Prostate gland (tissue), 2 donors: ENCODE data around the gene MANBA. TPM values are rescaled to one million over a fixed set of nuclear protein-coding genes. Genes with fewer than 3 reads are reported as not detected.

Source experiments
- DNase-seq: peaks from one replicate; pipeline ENCODE4 v3.0.0-alpha.2; 2019; ENCODE audit warnings: low spot score
- H3K27ac ChIP-seq, 2 donors: fragments of 200-600 bp; sonication (generic); 2 replicates each; pipeline ENCODE4 v1.5.1; 2017 to 2019
- H3K27me3 ChIP-seq: fragments of 200-600 bp; sonication (generic); replicated peaks from 2 replicates; pipeline ENCODE4 v1.5.1; 2019; ENCODE audit not compliant: insufficient read depth
- H3K36me3 ChIP-seq, 2 donors: fragments of 200-600 bp; sonication (generic); 1 replicate in 1 of 2; 2 replicates in 1 of 2; pipeline versions ENCODE4 v1.5.1 to v1.8.1; 2017 to 2019
- H3K4me1 ChIP-seq: fragments of 200-600 bp; sonication (generic); replicated peaks from 2 replicates; pipeline ENCODE4 v1.5.1; 2019
- H3K4me3 ChIP-seq, 2 donors: fragments of 200-600 bp; sonication (generic); 2 replicates each; pipeline ENCODE4 v1.5.1; 2017 to 2019
- H3K9me3 ChIP-seq: fragments of 200-600 bp; sonication (generic); 2 replicates; pipeline ENCODE4 v1.5.1; 2017
- POLR2A ChIP-seq: fragments of 450-650 bp; IDR thresholded peaks from one replicate; pipeline ENCODE4 v1.6.1; 2016; ENCODE audit warnings: antibody characterized with exemption, mild to moderate bottlenecking
- POLR2AphosphoS5 ChIP-seq: sonication (generic); formaldehyde crosslinking; IDR thresholded peaks from one replicate; pipeline ENCODE4 v1.6.1; 2017; ENCODE audit warnings: antibody characterized with exemption
- WGBS: methylation state at CpG from one replicate; pipeline ENCODE4 v1.1.5; 2018; 5-methylcytosine and 5-hydroxymethylcytosine counted together
- intact Hi-C: fragments of 100-400 bp; cut with DNase I; formaldehyde crosslinking; loops from one replicate; pipeline ENCODE4 v1.14.2; 2022
- total RNA-seq, 2 donors: library from RNA; depleted of rRNA; stranded (reverse); fragments of >200 nt; gene quantifications; one replicate each; pipeline ENCODE4 v1.1.0, GENCODE V29; 2016
- TF ChIP-seq, protein P1 (sequence below), 4 experiments: fragments of 200-600 bp in 2 of 4; fragments of 450-650 bp in 2 of 4; sonication (generic) in 2 of 4; IDR thresholded peaks; 1 replicate in 3 of 4; 2 replicates in 1 of 4; pipeline ENCODE4 v1.5.1; 2016 to 2019; ENCODE audit warnings: antibody characterized with exemption in 4 of 4, mild to moderate bottlenecking in 2 of 4, moderate library complexity in 2 of 4

The MANBA gene
- total RNA-seq, 2 donors from 2014 or later = 29.7 to 41.6 TPM

DNA sequence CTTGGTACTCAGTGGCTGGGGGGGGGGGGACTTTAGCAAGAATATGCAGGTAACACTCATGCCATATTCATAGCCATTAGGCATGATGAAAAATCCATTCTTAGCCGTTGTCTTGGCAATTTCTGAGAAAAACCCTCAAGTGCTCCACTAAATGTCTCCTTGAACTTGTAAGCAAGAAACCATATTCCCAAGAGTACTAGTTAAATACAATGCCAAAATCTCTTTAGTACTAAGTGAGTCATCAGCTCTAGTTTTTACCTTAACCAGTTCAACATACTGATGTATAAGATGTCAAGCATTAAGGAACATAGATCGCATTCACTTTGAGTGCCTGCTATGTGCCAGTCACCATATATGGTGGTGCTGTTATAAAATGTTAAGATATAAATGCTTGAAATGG lies 39.0 kb upstream of the MANBA start:
- Histone ChIP-seq H3K4me1 (no peaks in the 10 kb centered on the region), H3K27me3 (no peaks in the 10 kb centered on the region), H3K27ac (no peak overlapping the region), H3K36me3 (no peaks in the 10 kb centered on the region), H3K4me3 (no peak overlapping the region), H3K9me3 (no peaks in the 10 kb centered on the region)
- WGBS = 97% methylated on average over 2 of the region's 2 CpGs
- DNase-seq = no peak
- intact Hi-C loops = no loop called here
- no peak for TF ChIP-seq POLR2AphosphoS5
- TF ChIP-seq POLR2A = no peak
- TF ChIP-seq, protein P1, sequence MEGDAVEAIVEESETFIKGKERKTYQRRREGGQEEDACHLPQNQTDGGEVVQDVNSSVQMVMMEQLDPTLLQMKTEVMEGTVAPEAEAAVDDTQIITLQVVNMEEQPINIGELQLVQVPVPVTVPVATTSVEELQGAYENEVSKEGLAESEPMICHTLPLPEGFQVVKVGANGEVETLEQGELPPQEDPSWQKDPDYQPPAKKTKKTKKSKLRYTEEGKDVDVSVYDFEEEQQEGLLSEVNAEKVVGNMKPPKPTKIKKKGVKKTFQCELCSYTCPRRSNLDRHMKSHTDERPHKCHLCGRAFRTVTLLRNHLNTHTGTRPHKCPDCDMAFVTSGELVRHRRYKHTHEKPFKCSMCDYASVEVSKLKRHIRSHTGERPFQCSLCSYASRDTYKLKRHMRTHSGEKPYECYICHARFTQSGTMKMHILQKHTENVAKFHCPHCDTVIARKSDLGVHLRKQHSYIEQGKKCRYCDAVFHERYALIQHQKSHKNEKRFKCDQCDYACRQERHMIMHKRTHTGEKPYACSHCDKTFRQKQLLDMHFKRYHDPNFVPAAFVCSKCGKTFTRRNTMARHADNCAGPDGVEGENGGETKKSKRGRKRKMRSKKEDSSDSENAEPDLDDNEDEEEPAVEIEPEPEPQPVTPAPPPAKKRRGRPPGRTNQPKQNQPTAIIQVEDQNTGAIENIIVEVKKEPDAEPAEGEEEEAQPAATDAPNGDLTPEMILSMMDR (IDR thresholded peaks at IDR 0.05) = no peak

- no peak overlapping the region for H3K27ac ChIP-seq
- no peaks in the 10 kb centered on the region for H3K9me3 ChIP-seq
- DNase-seq = no peak
- 92% methylated on average over 2 of the region's 2 CpGs for WGBS
- no peak for TF ChIP-seq POLR2AphosphoS5
- TF ChIP-seq, protein P1 (IDR thresholded peaks at IDR 0.05) = no peak
- TF ChIP-seq POLR2A = no peak
- intact Hi-C loops = no loop called here
- H3K4me3 ChIP-seq = no peak overlapping the region
- no peaks in the 10 kb centered on the region for H3K27me3 ChIP-seq
- no peaks in the 10 kb centered on the region for H3K4me1 ChIP-seq
- H3K36me3 ChIP-seq = no peaks in the 10 kb centered on the region
Measured at GRCh38 chr4:102794999-102795398, 34.2 kb upstream of the MANBA start.

GRCh38 chr4:102792361-102792936 lies 31.7 kb upstream of the MANBA start:
- DNase-seq = no peak
- TF ChIP-seq POLR2A (no peak), POLR2AphosphoS5 (no peak)
- Histone ChIP-seq H3K9me3 (no peaks in the 10 kb centered on the region), H3K36me3 (no peaks in the 10 kb centered on the region), H3K27me3 (no peaks in the 10 kb centered on the region), H3K27ac (no peak overlapping the region), H3K4me3 (no peak overlapping the region), H3K4me1 (no peaks in the 10 kb centered on the region)
- intact Hi-C loops = no loop called here
- 74% methylated on average over 2 of the region's 2 CpGs for WGBS

- TF ChIP-seq POLR2A = no peak
- no peak for TF ChIP-seq POLR2AphosphoS5
- TF ChIP-seq, protein P1 (IDR thresholded peaks at IDR 0.05) = no peak
- Histone ChIP-seq H3K4me1 (no peaks in the 10 kb centered on the region), H3K27me3 (no peaks in the 10 kb centered on the region), H3K27ac (no peak overlapping the region), H3K9me3 (no peaks in the 10 kb centered on the region), H3K4me3 (no peak overlapping the region), H3K36me3 (no peaks in the 10 kb centered on the region)
- intact Hi-C loops = no loop called here
- no peak for DNase-seq
- WGBS = 86% methylated on average over 7 of the region's 7 CpGs
Measured at GRCh38 chr4:102791318-102791835, 30.6 kb upstream of the MANBA start.

GRCh38 chr4:102789317-102789717 lies 28.5 kb upstream of the MANBA start:
- WGBS = 79% methylated on average over 3 of the region's 3 CpGs
- Histone ChIP-seq H3K4me1 (no peaks in the 10 kb centered on the region), H3K27me3 (no peaks in the 10 kb centered on the region), H3K4me3 (no peak overlapping the region), H3K36me3 (no peaks in the 10 kb centered on the region), H3K9me3 (no peaks in the 10 kb centered on the region), H3K27ac (no peak overlapping the region)
- DNase-seq = no peak
- intact Hi-C loops = no loop called here
- TF ChIP-seq, protein P1 (IDR thresholded peaks at IDR 0.05) = no peak
- no peak for TF ChIP-seq POLR2AphosphoS5
- no peak for TF ChIP-seq POLR2A
